GM12878 (cell line): ENCODE measurements around the gene CDHR2. TPM values are rescaled to one million over a fixed set of nuclear protein-coding genes. Genes with fewer than 3 reads are reported as not detected.

ENCODE experiments used
- ATAC-seq: fragments of 200-7000 bp; cut with Tn5 transposase; 3 replicates; pipeline ENCODE4 v1.9.1; 2020; ENCODE audit warnings: mild to moderate bottlenecking, moderate library complexity
- BruUV-seq: library from RNA; stranded (reverse); fragments of 400-500 nt; replicated peaks from 2 replicates; lab custom pipeline; 2021; lab: Mats Ljungman, UMichigan
- CTCF ChIA-PET: fragments of 300-600 bp; sonication (Branson Sonifier 250); formaldehyde crosslinking; extraction: SDS; loops from one replicate; lab custom pipeline; 2021; ENCODE audit warnings: inconsistent platforms; lab: Yijun Ruan, JAX
- POLR2A ChIA-PET: fragments of 350-600 bp; formaldehyde crosslinking; extraction: SDS; loops from one replicate; lab custom pipeline; 2021; ENCODE audit warnings: inconsistent platforms; lab: Charles Lee
- RAD21 ChIA-PET: fragments of 300-600 bp; sonication (Branson Sonifier 250); formaldehyde crosslinking; loops from one replicate; lab custom pipeline; 2023; ENCODE audit warnings: antibody characterized with exemption; ENCODE audit not compliant: unreplicated experiment; lab: Charles Lee
- SMC1A ChIA-PET: fragments of 300-600 bp; sonication (Branson Sonifier 250); formaldehyde crosslinking; loops from one replicate; lab custom pipeline; 2023; ENCODE audit not compliant: unreplicated experiment, uncharacterized antibody; lab: Charles Lee
- DNase-seq: peaks from one replicate; pipeline ENCODE4 v3.0.0-alpha.2; 2011; ENCODE audit warnings: low read depth, low spot score
- FAIRE-seq: peaks from 3 replicates; lab custom pipeline; 2011; peaks lifted over from hg19 to GRCh38; lab: Jason Lieb, UNC
- H2AFZ ChIP-seq: 2 replicates; pipeline ENCODE4 v1.6.0; 2011; ENCODE audit warnings: low read depth, low read length, control low read depth; ENCODE audit not compliant: control insufficient read depth
- H3K27ac ChIP-seq: 2 replicates; pipeline ENCODE4 v1.5.1; 2011; ENCODE audit warnings: control low read depth; ENCODE audit not compliant: control insufficient read depth, insufficient read depth
- H3K27me3 ChIP-seq, 2 experiments: replicated peaks in 1 of 2; 2 replicates each; pipeline versions ENCODE4 v1.6.0 to v1.6.1; 2011; ENCODE audit warnings: low read length in 1 of 2; ENCODE audit not compliant: control insufficient read depth in 2 of 2, insufficient read depth in 2 of 2
- H3K36me3 ChIP-seq, 2 experiments: 2 replicates each; pipeline ENCODE4 v1.5.1; 2011; ENCODE audit warnings: low read length in 1 of 2; ENCODE audit not compliant: control insufficient read depth in 2 of 2, insufficient read depth in 2 of 2
- H3K4me1 ChIP-seq: 2 replicates; pipeline ENCODE4 v1.6.1; 2011; ENCODE audit warnings: mild to moderate bottlenecking, low read length, moderate library complexity, mixed read lengths; ENCODE audit not compliant: control insufficient read depth, insufficient read depth
- H3K4me2 ChIP-seq: 2 replicates; pipeline ENCODE4 v1.6.0; 2011; ENCODE audit warnings: control low read depth; ENCODE audit not compliant: control insufficient read depth, insufficient read depth
- H3K4me3 ChIP-seq: fragments of 200-600 bp; sonication (generic); 2 replicates; pipeline ENCODE4 v1.5.1; 2016
- H3K79me2 ChIP-seq: 2 replicates; pipeline ENCODE4 v1.6.0; 2011; ENCODE audit warnings: low read length; ENCODE audit not compliant: control insufficient read depth, insufficient read depth
- H3K9ac ChIP-seq: 2 replicates; pipeline ENCODE4 v1.8.0; 2011; ENCODE audit warnings: low read length, control low read depth, mixed read lengths; ENCODE audit not compliant: control insufficient read depth, insufficient read depth
- H3K9me3 ChIP-seq: replicated peaks from 3 replicates; pipeline ENCODE4 v1.5.1; 2011; ENCODE audit warnings: mild to moderate bottlenecking, low read length; ENCODE audit not compliant: control insufficient read depth, insufficient read depth
- H4K20me1 ChIP-seq: 2 replicates; pipeline ENCODE4 v1.6.0; 2011; ENCODE audit not compliant: control insufficient read depth, insufficient read depth
- E2F4 ChIP-seq: IDR thresholded peaks from 2 replicates; pipeline ENCODE4 v1.6.1; 2012; ENCODE audit warnings: low read depth, low read length, improper control_type of control experiment
- EZH2 ChIP-seq: IDR thresholded peaks from 2 replicates; pipeline ENCODE4 v1.6.1; 2012; ENCODE audit warnings: low read depth, mild to moderate bottlenecking, control low read depth, inconsistent platforms, low read length, borderline replicate concordance; ENCODE audit not compliant: control insufficient read depth
- NFIC ChIP-seq: IDR thresholded peaks from 2 replicates; pipeline ENCODE4 v1.6.1; 2012; ENCODE audit warnings: low read depth, mild to moderate bottlenecking, inconsistent platforms, low read length, moderate library complexity
- NFXL1 ChIP-seq: fragments of 450-650 bp; IDR thresholded peaks from 2 replicates; pipeline ENCODE4 v1.6.1; 2017; ENCODE audit warnings: antibody characterized with exemption, mild to moderate bottlenecking, borderline replicate concordance
- RCOR1 ChIP-seq: conservative IDR thresholded peaks from 2 replicates; pipeline ENCODE4 v1.6.1; 2012; ENCODE audit warnings: low read depth, low read length, improper control_type of control experiment
- SUPT20H ChIP-seq: IDR thresholded peaks from 2 replicates; pipeline ENCODE4 v1.6.1; 2011; ENCODE audit warnings: low read depth, mild to moderate bottlenecking, low read length, moderate library complexity, borderline replicate concordance; ENCODE audit not compliant: control insufficient read depth
- whole genome bisulfite sequencing: methylation state at CpG from one replicate; pipeline ENCODE4 v1.1.6; 2016; ENCODE audit warnings: low lambda C conversion rate; ENCODE audit not compliant: insufficient replicate concordance, insufficient coverage; ENCODE audit errors: missing lambda C conversion rate; 5-methylcytosine and 5-hydroxymethylcytosine counted together
- in situ Hi-C: fragments of 300-500 bp; cut with MboI; formaldehyde crosslinking; loops from 9 replicates; pipeline ENCODE4 v1.14.3; 2018; ENCODE audit warnings: mixed read lengths
- intact Hi-C: fragments of 100-400 bp; cut with micrococcal nuclease; formaldehyde crosslinking; loops from one replicate; pipeline ENCODE4 v1.14.2; 2022; ENCODE audit not compliant: unreplicated experiment
- polyA plus RNA-seq, 11 experiments: library from polyadenylated mRNA; depleted of rRNA in 4 of 11; unstranded in 6 of 11; stranded (reverse) in 5 of 11; fragments of >200 nt; fragmentation: Nextera tagmentation in 4 of 11; fragmentation: Illumina TruSeq in 1 of 11; extraction: Ambion mirVana in 4 of 11; extraction: Trizol in 1 of 11; gene quantifications; 1 replicate in 1 of 11; 2 replicates in 10 of 11; pipeline versions ENCODE4 v1.2.1 to v1.2.3, GENCODE V29; 2011 to 2016; ENCODE audit warnings: inconsistent platforms in 2 of 11, missing spikeins in 2 of 11, low read depth in 1 of 11
- total RNA-seq, 4 experiments: library from RNA; depleted of rRNA in 3 of 4; stranded (reverse); fragments of >200 nt in 3 of 4; fragmentation: Illumina TruSeq in 1 of 4; extraction: Trizol in 1 of 4; gene quantifications; 2 replicates each; pipeline versions ENCODE4 v1.2.1 to v1.2.3, GENCODE V29; 2013 to 2021

The CDHR2 gene
- total and polyA plus RNA-seq, 10 of the 15 experiments (the other 5 are each of a cell fraction or from before 2014, with no cell fraction given): 0.03 to 0.46 (median 0.06) TPM; not detected in 5

- BruUV-seq: no TSS peak
- Histone ChIP-seq H3K4me2 (no peak overlapping the region), H3K4me3 (no peak overlapping the region), H3K36me3 (no peaks in the 10 kb centered on the region), H3K27ac (no peak overlapping the region), H4K20me1 (0 out of 2 replicates have a peak, but pooled peaks cover 3% of the 10 kb centered on the region), H3K4me1 (no peaks in the 10 kb centered on the region; the same call in 1 of the 2 replicates), H3K79me2 (no peaks in the 10 kb centered on the region), H2AFZ (no peak overlapping the region), H3K27me3 (peaks cover 7 to 10% of the 10 kb centered on the region in 2 experiments), H3K9me3 (no peaks in the 10 kb centered on the region), H3K9ac (no peak overlapping the region)
- DNase-seq (no peak), ATAC-seq (no peak), FAIRE-seq (no peak)
- intact Hi-C loops (no loop called here), in situ Hi-C loops (no loop called here)
- ChIA-PET POLR2A (interaction anchor here (0.6 kb wide), 1 partner anchor 9 kb away, joined by 3 read pairs; no protein-coding TSS in a partner anchor), SMC1A (no interaction called here), RAD21 (interaction anchor here (0.6 to 0.8 kb wide), 2 partner anchors 11 to 21 kb away, joined by 3 read pairs; partner anchors contain the start of gene TSPAN17), CTCF (no interaction called here)
- WGBS: 57% methylated on average over 24 of the region's 25 CpGs
- no peak for TF ChIP-seq RCOR1
- no peak for TF ChIP-seq NFXL1
- TF ChIP-seq NFIC: no peak
- TF ChIP-seq EZH2: no peak
- TF ChIP-seq SUPT20H: no peak
- no peak for TF ChIP-seq E2F4
Observed at GRCh38 chr5:176625966-176626875, 77.1 kb downstream of the CDHR2 start.
